Skin epidermis (tissue), 12 donors: Measurements from ENCODE around the gene CHCHD10.

Experiments
- H3K27ac ChIP-seq, 21 experiments: fragments of 200-600 bp; sonication (generic) in 11 of 21; one replicate each; pipeline ENCODE4 v1.5.0; 2020; ENCODE audit warnings: mild to moderate bottlenecking in 3 of 21, inconsistent platforms in 2 of 21, moderate library complexity in 2 of 21
- H3K4me3 ChIP-seq, 7 experiments: fragments of 200-600 bp; sonication (generic) in 2 of 7; one replicate each; pipeline ENCODE4 v1.5.0; 2020; ENCODE audit warnings: inconsistent platforms in 2 of 7, mild to moderate bottlenecking in 2 of 7, moderate library complexity in 1 of 7

Gene CHCHD10

DNA sequence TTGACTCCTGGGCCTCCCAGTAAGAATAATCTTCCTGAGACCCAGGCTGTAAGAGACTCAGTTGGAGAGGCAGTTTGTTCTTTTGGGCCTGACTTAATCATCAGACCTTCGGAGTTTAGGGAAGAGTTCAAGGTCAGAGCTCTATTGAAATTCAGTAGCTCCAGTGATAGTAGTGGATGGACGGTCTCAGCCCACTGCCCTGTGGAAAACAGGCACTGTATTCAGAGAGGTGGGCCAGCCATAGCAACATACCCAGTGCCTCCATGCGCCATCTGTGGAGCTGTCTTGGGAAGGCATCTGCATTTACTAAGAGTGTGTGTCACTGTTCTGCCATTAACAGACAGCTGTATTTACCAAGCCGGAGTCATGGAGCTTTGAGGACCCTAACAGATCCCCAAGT is 21.9 kb upstream of the CHCHD10 start:
- Histone ChIP-seq H3K27ac (peak overlapping the region in 8 of 21 experiments; percentile 2 to 67 (median 20)), H3K4me3 (no peak overlapping the region)

DNA sequence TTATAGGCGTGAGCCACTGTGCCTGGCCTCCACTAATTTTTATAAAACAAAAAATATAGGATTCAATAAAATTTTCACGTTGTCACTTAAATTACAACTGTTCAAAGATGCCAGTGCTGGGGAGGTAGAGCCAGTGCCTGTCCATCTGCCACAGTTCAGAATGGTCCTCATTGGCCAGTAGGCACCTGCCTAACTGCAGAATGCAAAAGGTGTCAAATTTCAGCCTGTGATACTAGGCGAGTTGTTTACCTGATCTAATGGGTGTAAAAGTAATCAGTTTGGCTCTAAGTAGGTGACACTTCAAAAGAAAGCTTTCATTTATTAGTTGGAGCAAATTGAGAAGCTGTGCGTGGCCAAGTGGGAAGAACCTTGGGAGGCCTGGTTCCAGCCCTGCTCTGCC is 21.3 kb upstream of the CHCHD10 start:
- H3K27ac ChIP-seq = peak overlapping the region in 3 of 21 experiments; percentile 2 to 10 (median 9)
- H3K4me3 ChIP-seq = no peak overlapping the region

DNA sequence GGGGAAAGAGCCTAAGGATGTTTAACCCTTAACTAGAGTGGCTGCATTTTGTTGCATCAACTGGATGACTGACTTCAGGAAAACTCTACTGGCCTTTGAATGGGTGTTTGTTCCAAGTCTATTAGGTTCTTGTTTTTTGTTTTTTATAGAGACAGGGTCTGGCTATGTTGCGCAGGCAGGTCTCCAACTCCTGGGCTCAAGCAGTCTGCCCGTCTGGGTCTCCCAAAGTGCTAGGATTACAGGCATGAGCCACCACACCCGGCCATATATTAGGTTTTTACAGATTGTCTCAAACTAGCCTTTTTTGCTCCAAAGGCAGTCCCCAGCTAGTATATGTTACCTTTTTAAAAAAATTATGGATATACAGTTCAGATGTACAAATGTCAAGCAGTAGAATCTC is 20.1 kb upstream of the CHCHD10 start:
- peak overlapping the region in 16 of 21 experiments; percentile 97 to 100 (median 100) for H3K27ac ChIP-seq
- H3K4me3 ChIP-seq = peak overlapping the region; percentile 58 to 90 (median 82)

DNA sequence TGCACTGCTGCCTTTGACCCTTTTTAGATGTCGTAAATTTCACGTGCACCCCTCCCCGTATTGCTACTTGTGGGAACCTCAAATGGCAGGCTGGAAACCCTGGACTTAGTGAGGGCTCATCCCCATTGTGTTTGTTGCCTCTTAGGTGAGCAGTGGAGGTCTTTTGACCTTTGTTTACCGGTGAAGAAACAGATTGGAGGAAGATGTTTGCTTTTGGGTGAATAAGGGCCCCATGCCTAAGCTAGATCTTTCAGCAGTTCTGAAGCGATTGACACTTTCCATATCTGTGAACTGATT is 19.8 kb upstream of the CHCHD10 start:
- Histone ChIP-seq H3K27ac (peak overlapping the region in 20 of 21 experiments; percentile 97 to 100 (median 100)), H3K4me3 (peak overlapping the region; percentile 58 to 90 (median 82))

DNA sequence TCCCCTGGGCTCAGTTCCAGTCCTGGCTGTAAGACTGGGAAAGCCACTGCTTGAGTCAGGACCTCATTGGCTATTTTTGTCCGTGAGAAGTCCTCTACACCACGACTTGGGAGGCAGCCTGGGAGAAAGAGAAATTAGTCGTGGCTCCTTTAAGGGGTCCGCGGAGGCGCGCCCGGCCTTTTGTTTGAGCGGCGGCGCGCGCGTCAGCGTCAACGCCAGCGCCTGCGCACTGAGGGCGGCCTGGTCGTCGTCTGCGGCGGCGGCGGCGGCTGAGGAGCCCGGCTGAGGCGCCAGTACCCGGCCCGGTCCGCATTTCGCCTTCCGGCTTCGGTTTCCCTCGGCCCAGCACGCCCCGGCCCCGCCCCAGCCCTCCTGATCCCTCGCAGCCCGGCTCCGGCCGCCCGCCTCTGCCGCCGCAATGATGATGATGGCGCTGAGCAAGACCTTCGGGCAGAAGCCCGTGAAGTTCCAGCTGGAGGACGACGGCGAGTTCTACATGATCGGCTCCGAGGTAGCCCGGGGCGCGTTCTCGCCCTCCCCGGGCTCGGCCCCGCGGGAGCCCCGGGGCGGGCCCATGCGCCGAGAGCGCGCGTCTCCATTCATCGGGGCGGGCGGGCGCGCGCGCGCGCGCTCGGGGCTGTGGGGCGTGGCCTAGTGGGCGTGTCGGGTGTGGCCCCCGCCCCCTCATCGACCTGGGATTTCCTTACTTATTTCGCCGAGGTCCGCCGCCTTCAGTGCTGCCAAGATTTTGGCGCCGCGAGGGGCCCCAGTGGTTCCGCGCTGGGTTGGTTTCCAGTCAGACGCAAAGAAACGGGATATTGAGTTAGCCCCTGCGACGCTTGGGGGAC is 19.2 kb upstream of the CHCHD10 start, which contains the start of gene SMARCB1:
SMARCB1 (plus strand) TSS at position 215 of the 848 bp plus-strand sequence; CDS start at position 419, 204 bp downstream.
- Histone ChIP-seq H3K4me3 (peak within 1 kb of the TSS; percentile 58 to 90 (median 82)), H3K27ac (peak within 1 kb of the TSS; percentile 97 to 100 (median 100))

DNA sequence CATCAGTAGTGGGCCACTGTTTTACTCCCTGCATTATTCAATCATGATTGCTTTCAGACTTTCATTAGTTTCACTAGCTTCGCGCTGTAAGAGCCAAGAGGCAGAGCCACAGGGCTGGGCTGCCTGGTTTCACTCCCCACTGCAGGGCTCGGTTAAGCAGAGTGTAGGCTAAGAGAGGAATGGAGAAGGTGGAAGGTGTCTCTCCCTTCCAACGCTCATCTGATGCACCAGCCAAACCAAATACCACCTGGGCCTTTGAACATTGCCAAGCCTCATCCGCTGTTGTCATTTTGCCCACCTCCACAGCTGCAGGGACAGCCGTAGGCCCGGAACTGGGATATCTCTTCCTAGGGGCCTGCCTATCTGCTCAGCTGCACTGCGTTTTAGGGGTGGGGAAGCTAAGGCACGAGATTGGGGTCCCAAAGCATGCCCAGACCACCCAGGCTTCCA is 18.5 kb upstream of the CHCHD10 start:
- Histone ChIP-seq H3K27ac (peak overlapping the region in 20 of 21 experiments; percentile 97 to 100 (median 100)), H3K4me3 (peak overlapping the region; percentile 58 to 90 (median 82))

DNA sequence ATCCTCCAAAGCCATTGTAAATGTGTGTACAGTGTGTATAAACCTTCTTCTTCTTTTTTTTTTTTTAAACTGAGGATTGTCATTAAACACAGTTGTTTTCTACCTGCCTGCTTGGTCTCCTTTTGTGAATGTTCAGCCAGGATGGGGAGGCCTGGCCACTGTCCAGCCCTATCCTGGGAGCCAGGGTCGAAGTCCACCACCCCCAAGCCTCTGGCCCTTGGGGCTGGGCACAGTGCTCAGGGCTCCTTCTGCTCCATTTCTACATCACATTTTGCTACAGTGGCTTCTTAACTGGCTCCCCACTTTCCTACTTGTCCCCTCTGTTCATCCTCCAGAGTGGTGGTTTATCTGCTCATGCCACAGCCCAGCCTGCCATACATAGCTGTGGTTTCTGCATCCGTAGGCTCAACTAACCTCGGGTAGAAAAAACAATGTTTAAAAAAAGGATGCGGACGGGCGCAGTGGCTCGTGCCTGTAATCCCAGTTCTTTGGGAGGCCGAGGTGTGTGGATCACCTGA is 16.5 kb upstream of the CHCHD10 start:
- no peak overlapping the region for H3K4me3 ChIP-seq
- H3K27ac ChIP-seq = peak overlapping the region in 1 of 21 experiments; percentile 0

DNA sequence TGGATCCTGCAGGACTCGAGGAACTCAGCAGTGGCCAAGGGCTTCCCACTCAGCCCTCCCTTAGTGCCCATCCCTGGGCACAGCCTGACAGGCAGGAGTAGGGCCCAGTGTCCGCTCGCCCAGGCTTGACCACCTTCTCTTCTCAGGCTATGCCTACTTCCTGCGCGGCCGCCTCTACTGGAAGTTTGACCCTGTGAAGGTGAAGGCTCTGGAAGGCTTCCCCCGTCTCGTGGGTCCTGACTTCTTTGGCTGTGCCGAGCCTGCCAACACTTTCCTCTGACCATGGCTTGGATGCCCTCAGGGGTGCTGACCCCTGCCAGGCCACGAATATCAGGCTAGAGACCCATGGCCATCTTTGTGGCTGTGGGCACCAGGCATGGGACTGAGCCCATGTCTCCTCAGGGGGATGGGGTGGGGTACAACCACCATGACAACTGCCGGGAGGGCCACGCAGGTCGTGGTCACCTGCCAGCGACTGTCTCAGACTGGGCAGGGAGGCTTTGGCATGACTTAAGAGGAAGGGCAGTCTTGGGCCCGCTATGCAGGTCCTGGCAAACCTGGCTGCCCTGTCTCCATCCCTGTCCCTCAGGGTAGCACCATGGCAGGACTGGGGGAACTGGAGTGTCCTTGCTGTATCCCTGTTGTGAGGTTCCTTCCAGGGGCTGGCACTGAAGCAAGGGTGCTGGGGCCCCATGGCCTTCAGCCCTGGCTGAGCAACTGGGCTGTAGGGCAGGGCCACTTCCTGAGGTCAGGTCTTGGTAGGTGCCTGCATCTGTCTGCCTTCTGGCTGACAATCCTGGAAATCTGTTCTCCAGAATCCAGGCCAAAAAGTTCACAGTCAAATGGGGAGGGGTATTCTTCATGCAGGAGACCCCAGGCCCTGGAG is 15.7 kb upstream of the CHCHD10 start:
- no peak overlapping the region for H3K27ac ChIP-seq

DNA sequence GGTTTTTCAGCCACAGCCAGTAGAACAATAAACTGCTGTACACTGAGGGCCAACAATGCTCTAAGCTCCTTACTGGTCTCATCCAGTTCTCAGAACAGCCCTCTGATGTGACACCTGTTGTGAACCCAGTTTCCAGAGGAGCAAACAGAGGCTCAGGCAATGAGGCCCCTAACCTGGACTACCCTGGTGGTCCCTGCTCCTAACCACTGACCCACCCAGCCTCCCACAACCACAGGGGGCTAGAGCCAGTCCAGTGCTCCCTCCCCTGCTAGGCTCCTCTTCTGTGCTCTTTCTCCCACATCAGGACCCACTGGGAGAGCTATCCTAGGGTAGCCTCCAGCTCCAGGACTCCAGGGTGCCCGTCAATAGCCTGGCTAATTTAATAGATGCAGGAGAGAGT is 14.9 kb upstream of the CHCHD10 start:
- Histone ChIP-seq H3K4me3 (no peak overlapping the region), H3K27ac (peak overlapping the region in 3 of 21 experiments; percentile 7 to 59 (median 49))

More for the DNA sequence above, 15.7 kb upstream of the CHCHD10 start:
- H3K4me3 ChIP-seq = no peak overlapping the region

DNA sequence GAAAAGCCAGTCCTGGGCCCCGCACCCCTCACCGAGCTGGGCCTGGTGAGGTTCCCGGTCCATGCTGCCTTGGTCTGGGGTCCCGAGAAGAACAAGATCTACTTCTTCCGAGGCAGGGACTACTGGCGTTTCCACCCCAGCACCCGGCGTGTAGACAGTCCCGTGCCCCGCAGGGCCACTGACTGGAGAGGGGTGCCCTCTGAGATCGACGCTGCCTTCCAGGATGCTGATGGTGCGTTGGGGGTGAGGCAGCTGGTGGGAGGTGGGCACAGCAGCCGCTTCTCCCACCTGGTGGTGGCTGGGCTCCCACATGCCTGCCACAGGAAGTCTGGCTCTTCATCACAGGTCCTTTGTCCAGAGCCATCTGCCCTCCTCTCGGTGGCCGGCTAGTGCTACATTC is 14.5 kb upstream of the CHCHD10 start:
- Histone ChIP-seq H3K27ac (peak overlapping the region in 9 of 21 experiments; percentile 16 to 70 (median 49)), H3K4me3 (no peak overlapping the region)

DNA sequence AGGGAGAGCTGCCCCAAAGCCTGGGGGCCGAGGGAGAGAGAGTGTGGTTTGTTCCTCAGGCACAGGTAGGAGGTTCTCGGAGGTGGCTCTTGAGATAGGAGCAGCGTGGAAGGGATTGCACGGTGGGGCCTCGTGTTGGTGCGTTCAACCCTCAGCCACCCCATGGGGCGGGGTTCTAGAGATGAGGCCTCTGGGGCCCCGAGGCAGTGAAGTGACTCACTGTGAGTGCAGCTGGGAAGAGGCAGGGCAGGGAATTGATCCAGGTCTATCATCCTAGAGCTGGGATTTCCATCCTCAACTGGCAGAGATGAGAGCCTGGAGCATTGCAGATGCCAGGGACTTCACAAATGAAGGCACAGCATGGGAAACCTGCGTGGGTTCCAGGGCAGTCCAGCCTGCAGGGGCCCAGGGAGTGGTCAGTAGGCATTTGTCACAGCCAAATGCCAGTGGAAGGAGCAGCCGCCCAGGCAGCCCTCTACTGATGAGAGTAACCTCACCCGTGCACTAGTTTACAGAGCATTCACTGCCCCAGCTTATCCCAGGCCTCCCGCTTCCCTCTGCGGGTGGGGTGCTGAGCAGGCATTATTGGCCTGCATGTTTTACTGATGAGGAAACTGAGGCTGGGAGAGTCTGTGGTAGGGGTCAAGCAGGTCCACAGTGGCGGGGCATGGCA is 13.9 kb upstream of the CHCHD10 start:
- Histone ChIP-seq H3K27ac (peak overlapping the region in 16 of 21 experiments; percentile 11 to 76 (median 36)), H3K4me3 (no peak overlapping the region)

DNA sequence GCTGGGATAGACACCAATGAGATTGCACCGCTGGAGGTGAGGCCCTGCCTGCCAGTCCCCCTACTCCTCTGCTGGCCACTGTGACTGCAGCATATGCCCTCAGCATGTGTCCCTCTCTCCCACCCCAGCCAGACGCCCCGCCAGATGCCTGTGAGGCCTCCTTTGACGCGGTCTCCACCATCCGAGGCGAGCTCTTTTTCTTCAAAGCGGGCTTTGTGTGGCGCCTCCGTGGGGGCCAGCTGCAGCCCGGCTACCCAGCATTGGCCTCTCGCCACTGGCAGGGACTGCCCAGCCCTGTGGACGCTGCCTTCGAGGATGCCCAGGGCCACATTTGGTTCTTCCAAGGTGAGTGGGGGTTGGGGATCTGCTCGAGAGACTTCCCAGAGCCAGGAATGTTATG is 13.3 kb upstream of the CHCHD10 start:
- no peak overlapping the region for H3K4me3 ChIP-seq
- peak overlapping the region in 15 of 21 experiments; percentile 11 to 76 (median 35) for H3K27ac ChIP-seq

DNA sequence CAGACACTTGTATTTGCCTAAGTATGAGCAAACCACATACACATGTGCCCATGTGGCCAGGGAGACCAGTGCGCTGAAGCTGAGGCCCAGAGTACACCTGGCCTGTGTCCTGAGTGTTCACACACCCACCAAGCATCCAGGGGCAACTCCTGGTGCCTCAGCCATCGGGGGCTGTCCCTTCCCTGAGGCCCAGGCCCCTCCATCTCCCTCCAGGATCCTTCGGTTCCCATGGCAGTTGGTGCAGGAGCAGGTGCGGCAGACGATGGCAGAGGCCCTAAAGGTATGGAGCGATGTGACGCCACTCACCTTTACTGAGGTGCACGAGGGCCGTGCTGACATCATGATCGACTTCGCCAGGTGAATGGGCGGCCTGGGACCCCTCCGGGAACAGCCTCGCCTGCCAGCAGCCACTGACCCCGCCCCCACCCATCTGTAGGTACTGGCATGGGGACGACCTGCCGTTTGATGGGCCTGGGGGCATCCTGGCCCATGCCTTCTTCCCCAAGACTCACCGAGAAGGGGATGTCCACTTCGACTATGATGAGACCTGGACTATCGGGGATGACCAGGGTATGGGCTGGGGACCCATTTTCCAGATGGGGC is 12.5 kb upstream of the CHCHD10 start:
- peak overlapping the region in 1 of 21 experiments; percentile 11 for H3K27ac ChIP-seq
- no peak overlapping the region for H3K4me3 ChIP-seq

DNA sequence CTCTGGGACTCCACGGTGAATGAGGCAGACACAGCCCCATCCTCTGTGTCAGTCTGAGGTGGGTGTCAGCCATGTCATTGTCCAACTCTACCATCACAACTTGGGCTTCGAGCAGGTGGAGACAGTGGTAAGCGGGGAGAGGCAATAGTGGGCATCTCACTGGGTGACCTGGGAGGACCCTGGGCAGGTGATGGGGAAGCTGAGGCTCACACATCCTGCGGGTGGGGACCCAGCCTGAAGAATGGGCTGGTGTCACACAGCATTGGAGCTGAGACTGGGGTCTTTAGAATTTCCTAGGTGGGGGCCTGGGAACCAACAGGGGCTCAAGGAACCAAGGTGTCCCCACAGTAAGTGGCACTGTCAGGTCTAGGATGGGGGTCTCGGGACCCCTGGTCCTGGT is 12.0 kb upstream of the CHCHD10 start:
- Histone ChIP-seq H3K27ac (no peak overlapping the region), H3K4me3 (no peak overlapping the region)

DNA sequence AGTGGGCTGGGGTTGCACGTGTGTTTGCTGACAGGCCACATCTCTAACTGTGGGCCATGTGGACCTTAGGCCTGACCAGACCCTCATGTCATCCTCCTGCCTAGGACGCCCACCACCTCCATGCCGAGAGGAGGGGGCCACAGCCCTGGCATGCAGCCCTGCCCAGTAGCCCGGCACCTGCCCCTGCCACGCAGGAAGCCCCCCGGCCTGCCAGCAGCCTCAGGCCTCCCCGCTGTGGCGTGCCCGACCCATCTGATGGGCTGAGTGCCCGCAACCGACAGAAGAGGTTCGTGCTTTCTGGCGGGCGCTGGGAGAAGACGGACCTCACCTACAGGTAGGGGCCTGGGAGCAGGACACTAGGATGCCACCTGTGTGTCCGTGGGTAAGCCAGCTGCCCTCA is 11.3 kb upstream of the CHCHD10 start:
- no peak overlapping the region for H3K27ac ChIP-seq
- H3K4me3 ChIP-seq = no peak overlapping the region

DNA sequence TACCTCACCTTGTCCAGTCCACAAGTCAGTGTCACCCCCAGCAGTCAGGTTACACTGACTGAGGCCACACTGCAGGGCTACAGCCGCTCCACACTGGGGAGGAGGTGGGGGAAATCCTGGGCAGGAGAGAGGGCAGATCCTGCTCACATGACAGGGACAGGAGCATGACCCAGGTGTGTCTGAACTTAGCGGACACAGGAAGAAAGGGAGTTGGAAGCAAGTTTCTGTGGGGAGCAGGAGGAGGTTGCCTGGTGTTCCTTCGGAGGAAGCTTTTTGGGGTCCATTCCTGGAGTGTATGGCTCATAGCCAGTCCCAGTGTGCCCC is 10.8 kb upstream of the CHCHD10 start:
- no peak overlapping the region for H3K27ac ChIP-seq

DNA sequence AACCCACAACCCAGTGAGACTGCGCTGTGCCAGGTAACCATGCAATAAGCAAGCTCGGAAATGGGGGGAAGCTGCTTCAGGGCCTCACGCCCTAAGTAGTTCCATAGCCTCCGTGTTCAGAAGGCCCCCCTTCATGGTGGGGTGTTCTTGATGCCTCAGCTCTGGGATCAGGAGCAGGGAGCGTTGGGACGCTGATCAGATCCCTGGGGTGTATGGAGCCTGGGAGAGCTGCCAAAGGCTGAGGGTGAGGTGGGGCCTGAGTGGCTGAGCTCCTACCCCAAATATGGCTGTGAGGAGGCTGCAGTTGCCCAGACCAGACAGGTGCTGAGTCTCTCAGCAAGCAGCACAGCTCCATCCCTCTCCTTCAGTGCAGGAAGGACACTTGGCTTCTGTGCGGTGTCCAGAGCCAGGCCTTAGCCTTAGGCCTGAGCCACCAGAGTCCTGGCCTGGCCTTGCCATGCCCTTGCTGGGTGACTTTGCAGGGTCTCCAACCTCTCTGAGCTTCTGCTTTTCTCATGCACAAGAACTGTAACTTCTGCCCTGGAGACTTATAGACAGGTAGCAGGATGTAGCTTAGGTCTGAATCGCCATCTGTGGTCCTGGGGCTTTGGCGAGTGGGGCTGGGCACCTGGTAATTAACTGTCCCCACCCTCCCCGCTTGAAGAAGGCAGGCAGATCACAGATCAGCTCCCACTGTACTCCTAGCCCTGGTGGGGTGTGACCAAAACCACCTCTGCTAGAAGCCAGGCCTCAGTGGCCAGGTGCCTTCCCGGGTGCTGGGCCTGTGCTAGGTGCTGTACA is 10.2 kb upstream of the CHCHD10 start:
- Histone ChIP-seq H3K27ac (no peak overlapping the region), H3K4me3 (no peak overlapping the region)

More for the DNA sequence above, 10.8 kb upstream of the CHCHD10 start:
- H3K4me3 ChIP-seq = no peak overlapping the region

DNA sequence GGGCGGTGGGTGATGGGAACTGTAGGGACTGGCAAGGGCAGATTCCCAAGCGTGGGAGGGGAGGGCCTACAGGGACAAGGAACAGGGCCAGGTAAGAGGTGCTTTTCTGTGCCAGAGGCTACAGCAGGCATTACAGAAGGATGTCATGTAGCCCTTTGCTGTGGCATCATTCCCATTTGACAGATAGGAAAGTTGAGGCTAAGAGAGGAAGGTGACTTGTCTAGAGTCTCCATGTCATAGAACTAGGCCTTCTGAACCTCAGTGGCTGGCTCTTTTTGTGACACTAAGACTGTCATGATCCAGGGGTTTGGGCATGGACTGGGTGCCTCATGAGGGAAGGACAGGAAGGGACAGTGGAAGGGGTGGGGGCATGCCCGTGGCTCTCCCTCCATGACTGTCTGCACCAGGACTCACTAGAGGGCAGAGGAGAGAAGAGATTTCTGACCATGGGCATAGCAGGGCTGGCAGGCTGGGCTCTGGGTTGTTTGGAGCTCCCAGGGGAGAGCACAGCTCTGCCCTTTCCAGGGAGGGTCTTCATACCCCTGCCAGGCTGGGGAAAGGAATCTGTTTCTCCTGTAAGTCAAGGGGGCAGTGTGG is 8.1 kb upstream of the CHCHD10 start:
- Histone ChIP-seq H3K27ac (no peak overlapping the region), H3K4me3 (no peak overlapping the region)
